Neural progenitor cell (in vitro differentiated cells): ENCODE results near the gene OR10A6. TPM values are rescaled to one million over a fixed set of nuclear protein-coding genes. Genes with fewer than 3 reads are reported as not detected.

ENCODE experiments used
- DNase-seq: peaks from one replicate; pipeline ENCODE4 v3.0.0-alpha.2; 2016; ENCODE audit warnings: low spot score
- H2AFZ ChIP-seq: fragments of 200-600 bp; sonication (generic); replicated peaks from 2 replicates; pipeline ENCODE4 v1.6.1; 2016; ENCODE audit warnings: antibody characterized with exemption
- H3F3A ChIP-seq: fragments of 200-600 bp; sonication (generic); 2 replicates; pipeline ENCODE4 v1.6.1; 2016; ENCODE audit warnings: antibody characterized with exemption, low read depth
- H3K27ac ChIP-seq: fragments of 200-600 bp; sonication (generic); 2 replicates; pipeline ENCODE4 v1.5.1; 2016; ENCODE audit warnings: mild to moderate bottlenecking
- H3K27me3 ChIP-seq: fragments of 200-600 bp; sonication (generic); 2 replicates; pipeline ENCODE4 v1.6.1; 2016; ENCODE audit warnings: mild to moderate bottlenecking, moderate library complexity
- H3K36me3 ChIP-seq: fragments of 200-600 bp; sonication (generic); 2 replicates; pipeline ENCODE4 v1.5.1; 2016
- H3K4me1 ChIP-seq: fragments of 200-600 bp; sonication (generic); 2 replicates; pipeline ENCODE4 v1.6.1; 2016; ENCODE audit warnings: mixed run types
- H3K4me2 ChIP-seq: fragments of 200-600 bp; sonication (generic); 2 replicates; pipeline ENCODE4 v1.6.1; 2016
- H3K4me3 ChIP-seq: fragments of 200-600 bp; sonication (generic); 2 replicates; pipeline ENCODE4 v1.5.1; 2016
- H3K79me2 ChIP-seq: fragments of 200-600 bp; sonication (generic); 2 replicates; pipeline ENCODE4 v1.6.1; 2016; ENCODE audit warnings: low read depth
- H3K9ac ChIP-seq: fragments of 200-600 bp; sonication (generic); 2 replicates; pipeline ENCODE4 v1.6.1; 2016
- H3K9me3 ChIP-seq: fragments of 200-600 bp; sonication (generic); 2 replicates; pipeline ENCODE4 v1.5.1; 2016; ENCODE audit warnings: low read depth
- H4K20me1 ChIP-seq: fragments of 200-600 bp; sonication (generic); 2 replicates; pipeline ENCODE4 v1.6.1; 2016; ENCODE audit warnings: low read depth
- H3K27ac Mint-ChIP-seq: 3 replicates; pipeline ENCODE4 v1.8.0; 2021; ENCODE audit warnings: mixed read lengths
- H3K27me3 Mint-ChIP-seq: 2 replicates; pipeline ENCODE4 v1.8.0; 2022; ENCODE audit warnings: low read depth, mild to moderate bottlenecking, inconsistent platforms, moderate library complexity, mixed read lengths; ENCODE audit not compliant: insufficient read depth
- H3K36me3 Mint-ChIP-seq: 3 replicates; pipeline ENCODE4 v1.8.0; 2021; ENCODE audit warnings: mixed read lengths
- H3K4me1 Mint-ChIP-seq: 3 replicates; pipeline ENCODE4 v1.8.0; 2021; ENCODE audit warnings: mixed read lengths
- H3K4me3 Mint-ChIP-seq: 3 replicates; pipeline ENCODE4 v1.8.0; 2021; ENCODE audit warnings: mild to moderate bottlenecking, moderate library complexity, mixed read lengths
- H3K9me3 Mint-ChIP-seq: 3 replicates; pipeline ENCODE4 v1.8.0; 2020; ENCODE audit warnings: mixed read lengths
- CTCF ChIP-seq: fragments of 200-600 bp; sonication (generic); IDR thresholded peaks from 2 replicates; pipeline ENCODE4 v1.5.1; 2017; ENCODE audit warnings: antibody characterized with exemption, mild to moderate bottlenecking
- EZH2 ChIP-seq: fragments of 200-600 bp; sonication (generic); IDR thresholded peaks from 2 replicates; pipeline ENCODE4 v1.6.1; 2017; ENCODE audit warnings: antibody characterized with exemption, mild to moderate bottlenecking, moderate library complexity
- EZH2phosphoT487 ChIP-seq: fragments of 200-600 bp; sonication (generic); IDR thresholded peaks from 2 replicates; pipeline ENCODE4 v1.6.1; 2017; ENCODE audit warnings: antibody characterized with exemption
- total RNA-seq: library from RNA; depleted of rRNA; stranded (reverse); fragments of >200 nt; gene quantifications from 2 replicates; pipeline ENCODE4 v1.2.3, GENCODE V29; 2015; ENCODE audit warnings: low replicate concordance

Gene OR10A6
- total RNA-seq, 1 donor from 2014 or later: not detected

- H3K27me3 ChIP-seq: no peaks in the 10 kb centered on the region
- no peaks in the 10 kb centered on the region for H3K27me3 Mint-ChIP-seq
- H3K79me2 ChIP-seq: no peaks in the 10 kb centered on the region
- H3K27ac ChIP-seq: no peak overlapping the region
- DNase-seq: no peak
- no peaks in the 10 kb centered on the region for H3K4me1 ChIP-seq
- no peaks in the 10 kb centered on the region for H3K36me3 Mint-ChIP-seq
- H3K4me1 Mint-ChIP-seq: no peaks in the 10 kb centered on the region
- H3K9ac ChIP-seq: no peak overlapping the region
- no peaks in the 10 kb centered on the region for H3K36me3 ChIP-seq
- no peak overlapping the region for H2AFZ ChIP-seq
- H3F3A ChIP-seq: no peaks in the 10 kb centered on the region
- H4K20me1 ChIP-seq: no peaks in the 10 kb centered on the region
- H3K4me2 ChIP-seq: no peak overlapping the region
- no peaks in the 10 kb centered on the region for H3K9me3 ChIP-seq
- no peak overlapping the region for H3K4me3 ChIP-seq
- no peak overlapping the region for H3K27ac Mint-ChIP-seq
- no peak overlapping the region for H3K4me3 Mint-ChIP-seq
- peaks cover 14% of the 10 kb centered on the region for H3K9me3 Mint-ChIP-seq
- TF ChIP-seq EZH2phosphoT487: no peak
- TF ChIP-seq EZH2: no peak
- no peak for TF ChIP-seq CTCF
These were observed 13.1 kb upstream of the OR10A6 start for GRCh38 chr11:7944123-7944522.

- H3K4me1 Mint-ChIP-seq: no peaks in the 10 kb centered on the region
- H3K9me3 Mint-ChIP-seq: peaks cover 14% of the 10 kb centered on the region
- Histone ChIP-seq H2AFZ (no peak within 1 kb of the TSS), H3K79me2 (no peaks in the 10 kb centered on the region), H3K27me3 (no peaks in the 10 kb centered on the region), H4K20me1 (no peaks in the 10 kb centered on the region), H3K9me3 (no peaks in the 10 kb centered on the region), H3K9ac (no peak within 1 kb of the TSS), H3K27ac (no peak within 1 kb of the TSS), H3K4me3 (no peak within 1 kb of the TSS), H3F3A (no peaks in the 10 kb centered on the region), H3K4me2 (no peak within 1 kb of the TSS), H3K36me3 (no peaks in the 10 kb centered on the region), H3K4me1 (no peaks in the 10 kb centered on the region)
- no peak for TF ChIP-seq EZH2
- TF ChIP-seq EZH2phosphoT487: no peak
- no peak for TF ChIP-seq CTCF
- H3K27me3 Mint-ChIP-seq: no peaks in the 10 kb centered on the region
- no peaks in the 10 kb centered on the region for H3K36me3 Mint-ChIP-seq
- no peak within 1 kb of the TSS for H3K4me3 Mint-ChIP-seq
- no peak within 1 kb of the TSS for H3K27ac Mint-ChIP-seq
- no peak for DNase-seq
These were observed 10.5 kb upstream of the OR10A6 start, which contains the start of gene OR10A3 for GRCh38 chr11:7941608-7942007. OR10A3 (minus strand) TSS chr11:7941708; CDS start chr11:7939520, 2,188 bp downstream.

- Histone ChIP-seq H3K4me1 (no peaks in the 10 kb centered on the region), H2AFZ (no peak overlapping the region), H3F3A (no peaks in the 10 kb centered on the region), H3K4me2 (no peak overlapping the region), H3K4me3 (no peak overlapping the region), H3K9me3 (no peaks in the 10 kb centered on the region), H3K36me3 (no peaks in the 10 kb centered on the region), H3K27ac (no peak overlapping the region), H4K20me1 (no peaks in the 10 kb centered on the region), H3K9ac (no peak overlapping the region), H3K79me2 (no peaks in the 10 kb centered on the region), H3K27me3 (no peaks in the 10 kb centered on the region)
- H3K4me3 Mint-ChIP-seq: no peak overlapping the region
- TF ChIP-seq EZH2 (no peak), CTCF (no peak), EZH2phosphoT487 (no peak)
- no peak overlapping the region for H3K27ac Mint-ChIP-seq
- no peaks in the 10 kb centered on the region for H3K27me3 Mint-ChIP-seq
- peaks cover 14% of the 10 kb centered on the region for H3K9me3 Mint-ChIP-seq
- no peaks in the 10 kb centered on the region for H3K36me3 Mint-ChIP-seq
- DNase-seq: no peak
- H3K4me1 Mint-ChIP-seq: no peaks in the 10 kb centered on the region
These were observed 10.1 kb upstream of the OR10A6 start for GRCh38 chr11:7941146-7941545.
